ENCODE measurements around the gene C17orf107. TPM values are rescaled to one million over a fixed set of nuclear protein-coding genes. Genes with fewer than 3 reads are reported as not detected.

C17orf107 gene
- total and polyA plus RNA-seq, 7 donors = 0.01 to 0.30 (median 0.10) TPM; not detected in 2

DNA sequence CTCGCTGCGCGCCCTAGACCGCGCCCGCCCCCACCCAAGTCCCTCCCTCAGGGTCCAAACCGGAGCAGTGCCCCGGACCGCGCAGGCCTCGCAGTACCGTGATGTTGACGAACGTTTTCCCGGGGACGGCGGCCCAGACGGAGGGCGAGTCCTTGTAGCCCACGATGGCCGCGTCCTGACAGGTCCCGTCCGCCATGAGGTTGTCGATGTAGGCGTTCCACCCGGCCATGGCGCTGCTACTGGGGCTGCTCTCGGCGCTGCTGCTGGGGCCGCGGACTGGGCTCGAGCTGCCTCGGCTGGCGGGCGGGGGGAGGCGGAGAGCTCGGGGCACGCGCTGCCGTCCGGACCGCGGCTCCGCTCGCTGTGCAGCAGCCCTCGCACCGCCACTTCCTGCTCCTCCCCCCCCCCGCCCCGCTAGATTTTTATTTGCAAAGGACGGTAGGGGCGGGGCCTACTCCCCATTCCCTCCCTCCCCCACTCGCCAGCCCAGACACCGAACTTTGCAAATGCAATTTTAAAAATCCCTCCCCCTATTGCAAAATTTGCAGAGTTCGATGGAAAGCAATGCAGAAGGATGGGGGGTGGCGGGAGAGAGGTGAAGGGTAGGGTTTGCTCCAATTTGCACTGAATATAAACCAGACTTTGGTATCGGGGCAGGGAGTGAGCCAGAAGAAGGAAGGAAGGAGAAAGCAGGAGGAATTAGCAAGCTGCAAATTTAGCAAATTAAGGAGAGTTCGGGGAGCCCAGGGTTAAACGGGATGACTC lies 49.0 kb downstream of the C17orf107 start, which contains the start of gene PFN1:
PFN1 (minus strand) TSS at position 365 of the 765 bp plus-strand sequence; CDS start at position 229, 136 bp downstream.
- peaks cover 0 to 36% of the 10 kb centered on the region in 2 donors for H3K36me3 ChIP-seq (ENCODE audit: insufficient read depth in 1 of 2, low read depth in 1 of 2)
- no peaks in the 10 kb centered on the region for H3K27me3 ChIP-seq (ENCODE audit: insufficient read depth in 3 of 3, low read length in 2 of 3)
- intact Hi-C loops (cut with DNase I) = loop anchor here in 1 of 2 donors (1.0 kb wide), 1 partner anchor 19 kb away; the partner anchor contains the start of gene SPAG7
- 0% methylated on average over 33 to 58 of the region's 59 CpGs for WGBS, 3 donors
- H3K4me3 ChIP-seq = peak within 1 kb of the TSS; percentile 97
- peak; percentile 91 to 95 for DNase-seq
- peak within 1 kb of the TSS; percentile 96 for H3K27ac ChIP-seq
- peaks cover 35% of the 10 kb centered on the region for H3K4me1 ChIP-seq
- peak; percentile 64 to 67 (median 66) for ATAC-seq
- no peak for TF ChIP-seq CTCF (IDR thresholded peaks at IDR 0.05)
- H3K9me3 ChIP-seq = no peaks in the 10 kb centered on the region

GRCh38 chr17:4948931-4949320 lies 49.6 kb downstream of the C17orf107 start:
- Histone ChIP-seq H3K4me1 (peaks cover 41% of the 10 kb centered on the region), H3K36me3 (ENCODE audit: insufficient read depth in 1 of 2, low read depth in 1 of 2) (peaks cover 0 to 34% of the 10 kb centered on the region in 2 donors), H3K9me3 (no peaks in the 10 kb centered on the region), H3K27me3 (ENCODE audit: insufficient read depth in 3 of 3, low read length in 2 of 3) (no peaks in the 10 kb centered on the region), H3K4me3 (peak overlapping the region; percentile 97), H3K27ac (peak overlapping the region; percentile 96)
- intact Hi-C loops (cut with DNase I) = loop anchor here in 1 of 2 donors (1.0 kb wide), 1 partner anchor 18 kb away; the partner anchor contains the start of gene SPAG7
- ATAC-seq (peak; percentile 65 to 71 (median 70)), DNase-seq (peak; percentile 89 to 92)
- TF ChIP-seq CTCF (IDR thresholded peaks at IDR 0.05) = no peak
- WGBS, 3 donors = 0 to 1% (median 0%) methylated on average over 18 to 40 of the region's 40 CpGs

GRCh38 chr17:4949321-4950074 lies 50.2 kb downstream of the C17orf107 start:
- H3K27ac ChIP-seq = peak overlapping the region; percentile 96
- no peaks in the 10 kb centered on the region for H3K27me3 ChIP-seq (ENCODE audit: insufficient read depth in 3 of 3, low read length in 2 of 3)
- ATAC-seq (peak; percentile 17 to 31 (median 25)), DNase-seq (peak; percentile 87 to 89)
- intact Hi-C loops (cut with DNase I) = loop anchor here in 1 of 2 donors (2.0 kb wide), 1 partner anchor 17 kb away; the partner anchor contains the start of gene SPAG7
- peaks cover 47% of the 10 kb centered on the region for H3K4me1 ChIP-seq
- H3K9me3 ChIP-seq = no peaks in the 10 kb centered on the region
- peak overlapping the region; percentile 97 for H3K4me3 ChIP-seq
- no peak for TF ChIP-seq CTCF (IDR thresholded peaks at IDR 0.05)
- 0 to 1% (median 0%) methylated on average over 34 to 75 of the region's 75 CpGs for WGBS, 3 donors
- H3K36me3 ChIP-seq (ENCODE audit: insufficient read depth in 1 of 2, low read depth in 1 of 2) = peaks cover 0 to 34% of the 10 kb centered on the region in 2 donors

DNA sequence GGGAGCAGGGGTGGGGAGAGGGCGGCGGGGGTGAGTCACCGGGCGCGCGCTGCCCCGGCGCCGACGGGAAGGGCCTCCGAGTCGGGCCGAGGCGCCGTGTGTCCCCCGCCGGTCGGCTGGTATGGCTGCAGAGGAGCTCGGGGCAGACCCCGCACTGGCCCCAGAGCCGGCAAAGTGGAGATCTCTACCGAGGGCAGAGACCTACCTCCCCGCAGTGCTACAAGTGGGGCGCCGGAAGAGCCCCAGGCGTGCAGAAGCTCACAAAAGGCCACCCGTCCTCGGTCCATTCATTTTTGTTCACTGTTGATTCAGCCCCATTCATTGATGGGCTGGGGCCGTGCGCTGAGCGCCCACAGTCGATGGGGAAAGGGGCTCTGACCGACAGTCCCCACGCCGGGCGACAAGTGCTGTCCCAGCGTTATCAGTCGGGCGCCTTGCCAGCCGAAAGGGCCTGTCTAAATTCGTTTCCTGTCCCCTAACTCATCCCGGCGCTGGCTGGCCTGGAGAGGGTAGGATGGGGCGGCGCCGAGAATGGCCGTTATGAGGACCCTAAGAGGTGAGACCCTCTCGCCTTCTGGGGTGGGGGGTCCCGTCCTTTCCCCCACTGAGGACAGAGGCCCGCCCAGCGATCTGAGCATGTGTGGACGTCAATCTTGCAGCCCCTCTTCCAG lies 50.9 kb downstream of the C17orf107 start:
- Histone ChIP-seq H3K36me3 (ENCODE audit: insufficient read depth in 1 of 2, low read depth in 1 of 2) (peaks cover 0 to 28% of the 10 kb centered on the region in 2 donors), H3K4me1 (peaks cover 43% of the 10 kb centered on the region), H3K9me3 (no peaks in the 10 kb centered on the region), H3K27ac (peak overlapping the region; percentile 96), H3K4me3 (peak overlapping the region; percentile 97), H3K27me3 (ENCODE audit: insufficient read depth in 3 of 3, low read length in 2 of 3) (no peaks in the 10 kb centered on the region)
- TF ChIP-seq CTCF (IDR thresholded peaks at IDR 0.05) = no peak
- WGBS, 3 donors = 2 to 5% (median 5%) methylated on average over 30 to 52 of the region's 52 CpGs
- peak; percentile 77 to 85 for DNase-seq
- intact Hi-C loops (cut with DNase I) = loop anchor here in 1 of 2 donors (2.0 kb wide), 1 partner anchor 17 kb away; the partner anchor contains the start of gene SPAG7
- peak; percentile 54 to 62 (median 56) for ATAC-seq
